LNCAP (cell line): ENCODE results near the gene KDM4C.

ENCODE experiments used
- CTCF ChIP-seq: fragments of 450-650 bp; IDR thresholded peaks from 2 replicates; pipeline ENCODE4 v1.5.1; 2017; ENCODE audit warnings: mild to moderate bottlenecking

KDM4C gene

GRCh38 chr9:6897207-6897822 is 139.5 kb downstream of the KDM4C start:
- no peak for TF ChIP-seq CTCF

- TF ChIP-seq CTCF: no peak
These were observed 140.1 kb downstream of the KDM4C start for GRCh38 chr9:6897898-6898302.

- TF ChIP-seq CTCF: no peak
These were observed 141.5 kb downstream of the KDM4C start for GRCh38 chr9:6899274-6899673.

GRCh38 chr9:6900440-6900883 is 142.7 kb downstream of the KDM4C start:
- TF ChIP-seq CTCF: no peak

GRCh38 chr9:6901180-6901579 is 143.4 kb downstream of the KDM4C start:
- TF ChIP-seq CTCF: no peak

GRCh38 chr9:6902423-6902822 is 144.7 kb downstream of the KDM4C start:
- TF ChIP-seq CTCF: no peak

GRCh38 chr9:6904371-6904770 is 146.6 kb downstream of the KDM4C start:
- no peak for TF ChIP-seq CTCF

GRCh38 chr9:6905850-6906375 is 148.1 kb downstream of the KDM4C start:
- TF ChIP-seq CTCF: no peak
